RKO (cell line): ENCODE measurements around the gene TRPV6.

Experiments
- DNase-seq: peaks from one replicate; pipeline ENCODE4 v3.0.0-alpha.2; 2016; ENCODE audit warnings: low spot score

The TRPV6 gene

GRCh38 chr7:142868188-142868985, 17.2 kb downstream of the TRPV6 start:
- DNase-seq, result no peak

GRCh38 chr7:142867398-142868187, 18.0 kb downstream of the TRPV6 start:
- DNase-seq, result no peak

DNA sequence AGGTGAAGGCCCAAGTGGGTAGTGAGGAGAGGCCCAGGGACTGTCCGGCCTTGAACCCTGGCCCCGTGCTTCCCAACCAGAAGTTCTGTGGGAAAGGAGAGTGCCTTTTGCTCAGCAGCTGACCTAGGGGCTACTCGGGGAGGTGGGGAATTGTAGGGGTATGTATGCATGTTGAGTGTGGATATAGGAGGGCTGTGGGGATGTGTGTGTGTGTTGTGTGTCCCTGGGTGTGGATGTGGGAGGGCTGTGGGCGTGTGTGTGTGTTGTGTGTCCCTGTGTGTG, 18.5 kb downstream of the TRPV6 start:
- DNase-seq, result no peak

DNA sequence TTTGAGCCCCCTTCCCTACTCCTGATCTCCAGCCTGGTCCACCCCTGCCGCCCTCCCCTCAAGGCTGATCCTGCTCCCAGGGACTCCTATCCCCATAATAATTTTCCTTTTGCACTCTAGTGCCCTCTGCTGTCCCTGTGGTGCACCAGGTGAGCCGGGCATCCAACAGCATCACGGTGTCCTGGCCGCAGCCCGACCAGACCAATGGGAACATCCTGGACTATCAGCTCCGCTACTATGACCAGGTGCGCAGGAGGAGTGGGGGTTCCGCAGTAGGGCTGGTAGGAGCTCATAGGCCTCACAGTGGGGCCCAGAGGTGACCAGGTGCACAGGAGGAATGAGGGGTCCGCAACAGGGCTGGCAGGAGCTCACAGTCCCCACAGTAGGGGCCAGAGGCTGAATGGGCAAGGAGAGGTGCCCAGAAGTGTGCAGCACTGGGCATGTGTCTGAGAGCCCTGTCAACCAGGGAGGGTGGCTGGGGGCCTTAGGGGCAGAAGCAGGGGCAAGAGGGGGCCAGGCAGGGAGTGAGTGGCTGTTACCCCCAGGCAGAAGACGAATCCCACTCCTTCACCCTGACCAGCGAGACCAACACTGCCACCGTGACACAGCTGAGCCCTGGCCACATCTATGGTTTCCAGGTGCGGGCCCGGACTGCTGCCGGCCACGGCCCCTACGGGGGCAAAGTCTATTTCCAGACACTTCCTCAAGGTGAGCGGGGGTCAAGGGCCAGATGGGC, 19.0 kb downstream of the TRPV6 start:
- peak; percentile 39 for DNase-seq

DNA sequence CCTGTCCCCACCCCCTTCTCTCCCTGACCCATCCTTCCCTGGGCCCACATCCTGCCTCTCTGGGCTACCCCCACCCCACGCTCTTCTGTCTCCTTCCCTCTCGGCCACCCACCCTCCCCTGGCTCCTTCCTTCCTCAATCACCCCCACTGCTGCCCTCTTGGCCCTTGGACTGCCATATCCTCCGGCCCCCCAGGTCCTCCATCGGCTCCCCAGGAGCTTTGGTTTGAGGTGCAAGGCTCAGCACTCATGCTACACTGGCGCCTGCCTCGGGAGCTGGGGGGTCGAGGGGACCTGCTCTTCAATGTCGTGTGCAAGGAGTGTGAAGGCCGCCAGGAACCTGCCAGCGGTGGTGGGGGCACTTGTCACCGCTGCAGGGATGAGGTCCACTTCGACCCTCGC, 19.8 kb downstream of the TRPV6 start:
- no peak for DNase-seq

DNA sequence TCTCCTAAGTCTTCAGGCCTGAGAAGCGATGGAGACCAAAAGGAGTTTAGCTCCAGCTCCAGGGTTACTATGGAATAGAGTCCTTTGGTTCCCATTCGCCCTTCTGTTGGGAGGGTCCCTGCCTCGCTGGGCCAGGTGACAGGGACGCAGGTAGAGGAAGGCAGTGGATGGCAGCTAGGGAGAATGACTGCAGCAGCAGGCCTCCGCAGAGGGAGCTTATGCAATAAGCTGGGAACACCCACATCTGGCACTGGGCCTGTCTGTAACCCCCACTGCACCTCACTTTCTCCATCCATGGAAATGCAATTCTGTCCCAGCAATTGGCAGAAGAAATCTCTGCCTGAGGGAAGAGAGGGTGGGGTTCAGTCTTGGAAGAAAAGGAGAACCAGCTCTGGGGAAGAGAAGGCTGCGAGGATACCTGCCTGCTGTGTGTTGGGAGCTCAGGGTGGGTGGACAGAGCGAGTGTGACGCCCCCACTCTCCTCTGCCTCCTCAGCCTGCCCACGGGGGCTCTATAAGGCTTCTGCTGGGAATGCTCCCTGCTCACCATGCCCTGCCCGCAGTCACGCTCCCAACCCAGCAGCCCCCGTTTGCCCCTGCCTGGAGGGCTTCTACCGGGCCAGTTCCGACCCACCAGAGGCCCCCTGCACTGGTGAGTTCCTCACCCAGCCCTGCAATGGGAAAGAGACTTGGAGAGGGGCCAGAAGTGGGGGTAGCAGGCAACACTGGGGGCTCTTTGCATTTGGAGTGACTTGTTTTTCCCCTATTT, 20.4 kb downstream of the TRPV6 start:
- no peak for DNase-seq

- DNase-seq, result no peak
These were observed 21.5 kb downstream of the TRPV6 start for GRCh38 chr7:142863891-142864685.

GRCh38 chr7:142862786-142863400, 22.7 kb downstream of the TRPV6 start:
- DNase-seq, result no peak

DNA sequence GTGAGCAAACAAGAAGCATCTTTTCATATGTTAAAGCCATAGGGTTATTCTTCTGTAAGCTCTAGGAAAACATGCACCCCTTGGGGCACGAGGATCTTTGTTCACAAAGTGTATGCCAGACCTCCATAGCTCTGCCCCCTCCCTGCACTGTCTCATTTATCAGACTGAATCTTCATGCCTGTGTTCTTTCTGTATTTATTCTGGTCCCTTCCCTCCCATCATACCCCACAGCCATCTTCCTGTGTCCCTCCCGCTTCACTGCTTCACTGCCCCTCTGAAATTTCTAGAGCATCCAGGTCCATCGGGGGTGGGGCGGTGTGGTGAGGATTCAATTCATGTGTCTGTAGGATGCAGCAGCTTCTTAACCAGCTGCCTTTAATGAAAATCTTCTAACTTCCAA, 23.2 kb downstream of the TRPV6 start:
- DNase-seq, result no peak

- no peak for DNase-seq
These were observed 24.6 kb downstream of the TRPV6 start for GRCh38 chr7:142860968-142861367.

- DNase-seq, result peak; percentile 24
These were observed 25.7 kb downstream of the TRPV6 start for GRCh38 chr7:142859829-142860228.

GRCh38 chr7:142859411-142859810, 26.1 kb downstream of the TRPV6 start:
- DNase-seq, result no peak

- DNase-seq, result no peak
These were observed 27.9 kb downstream of the TRPV6 start for GRCh38 chr7:142857625-142858024.

GRCh38 chr7:142856565-142857245, 28.8 kb downstream of the TRPV6 start:
- no peak for DNase-seq

DNA sequence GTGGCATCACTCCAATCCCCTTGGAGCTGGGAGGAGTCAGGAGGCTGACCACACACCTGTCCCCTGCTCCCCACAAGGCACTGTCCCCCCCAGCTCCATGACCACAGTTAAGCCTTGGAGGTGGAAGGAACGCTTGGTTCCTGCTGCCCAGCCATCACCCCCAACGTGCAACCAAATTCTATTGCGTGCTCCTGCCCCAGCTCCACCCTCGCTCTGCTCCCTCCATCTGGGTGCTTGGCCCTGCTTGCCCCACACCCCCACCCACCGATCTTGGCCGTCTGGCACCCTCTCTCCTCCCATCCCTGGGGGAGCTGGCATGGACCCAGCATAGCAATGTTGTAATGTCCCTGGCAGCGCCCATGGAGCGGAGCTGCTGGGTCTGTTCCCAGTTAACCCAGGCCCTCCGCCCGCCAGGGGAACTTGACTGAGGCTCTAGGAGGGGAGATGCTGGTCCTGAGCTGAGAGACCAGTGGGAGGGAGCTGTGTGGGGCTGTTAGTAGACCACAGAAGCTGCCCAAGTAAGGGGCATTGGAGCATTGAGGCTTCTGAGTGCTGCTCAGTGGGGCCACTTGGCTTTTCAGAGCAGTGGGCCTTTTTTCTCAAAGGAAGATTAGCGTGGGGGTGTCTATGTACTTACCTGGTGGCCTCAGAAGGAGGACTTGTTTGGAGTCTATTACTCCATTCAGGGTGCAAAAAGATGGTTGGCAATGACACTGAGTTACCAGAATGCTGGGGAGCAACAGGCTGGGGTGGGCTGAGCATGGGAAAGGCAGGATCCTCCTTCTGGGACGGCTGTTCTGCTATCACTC, 29.6 kb downstream of the TRPV6 start:
- no peak for DNase-seq

DNA sequence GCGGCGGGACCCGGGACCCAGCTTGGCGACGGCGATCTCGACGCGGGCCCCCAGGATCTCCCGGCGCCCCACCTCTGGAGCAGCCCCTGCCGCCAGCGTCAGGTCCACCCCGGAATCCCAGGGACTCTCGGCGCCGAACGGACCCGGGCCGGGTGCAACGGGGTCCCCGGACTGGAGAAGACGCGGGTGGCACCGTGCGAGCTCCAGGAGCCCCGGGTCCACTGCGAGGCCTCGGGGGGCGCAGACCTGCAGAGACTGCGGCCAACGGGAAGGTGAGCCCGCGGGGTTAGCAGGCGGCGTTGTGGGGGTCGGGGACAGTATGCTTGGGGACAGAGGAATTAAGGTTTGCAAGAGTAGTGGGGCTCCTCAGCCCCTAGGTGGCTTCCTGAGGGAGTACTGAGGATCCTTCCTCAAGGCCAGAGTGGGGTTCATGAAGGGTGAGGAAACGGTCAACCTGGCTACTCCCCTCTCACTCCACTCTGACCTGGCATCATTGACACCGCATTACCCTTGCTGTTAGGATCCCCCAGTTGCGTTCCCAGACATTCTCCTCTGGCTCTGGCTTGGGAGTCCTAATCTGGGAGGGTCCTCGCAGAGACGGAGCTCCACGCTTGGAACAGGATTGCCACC, 30.3 kb downstream of the TRPV6 start:
- DNase-seq, result no peak

- peak; percentile 41 for DNase-seq
These were observed 31.0 kb downstream of the TRPV6 start, which contains the start of gene EPHB6 for GRCh38 chr7:142854372-142855113. Gene EPHB6, plus strand, starts transcription at chr7:142855076. Its CDS starts 8,152 bp downstream, at chr7:142863228.

GRCh38 chr7:142853739-142854371, 31.7 kb downstream of the TRPV6 start:
- peak; percentile 75 for DNase-seq
